Skeletal muscle cell (primary cell): ENCODE measurements around the gene SSR3.

Experiments used
- DNase-seq: peaks from one replicate; pipeline ENCODE4 v3.0.0-alpha.2; 2010; ENCODE audit warnings: low read depth
- H3K4me3 ChIP-seq: 2 replicates; pipeline ENCODE4 v1.5.1; 2011; ENCODE audit warnings: low read depth, mild to moderate bottlenecking, control low read depth, low read length, moderate library complexity

Gene SSR3

DNA sequence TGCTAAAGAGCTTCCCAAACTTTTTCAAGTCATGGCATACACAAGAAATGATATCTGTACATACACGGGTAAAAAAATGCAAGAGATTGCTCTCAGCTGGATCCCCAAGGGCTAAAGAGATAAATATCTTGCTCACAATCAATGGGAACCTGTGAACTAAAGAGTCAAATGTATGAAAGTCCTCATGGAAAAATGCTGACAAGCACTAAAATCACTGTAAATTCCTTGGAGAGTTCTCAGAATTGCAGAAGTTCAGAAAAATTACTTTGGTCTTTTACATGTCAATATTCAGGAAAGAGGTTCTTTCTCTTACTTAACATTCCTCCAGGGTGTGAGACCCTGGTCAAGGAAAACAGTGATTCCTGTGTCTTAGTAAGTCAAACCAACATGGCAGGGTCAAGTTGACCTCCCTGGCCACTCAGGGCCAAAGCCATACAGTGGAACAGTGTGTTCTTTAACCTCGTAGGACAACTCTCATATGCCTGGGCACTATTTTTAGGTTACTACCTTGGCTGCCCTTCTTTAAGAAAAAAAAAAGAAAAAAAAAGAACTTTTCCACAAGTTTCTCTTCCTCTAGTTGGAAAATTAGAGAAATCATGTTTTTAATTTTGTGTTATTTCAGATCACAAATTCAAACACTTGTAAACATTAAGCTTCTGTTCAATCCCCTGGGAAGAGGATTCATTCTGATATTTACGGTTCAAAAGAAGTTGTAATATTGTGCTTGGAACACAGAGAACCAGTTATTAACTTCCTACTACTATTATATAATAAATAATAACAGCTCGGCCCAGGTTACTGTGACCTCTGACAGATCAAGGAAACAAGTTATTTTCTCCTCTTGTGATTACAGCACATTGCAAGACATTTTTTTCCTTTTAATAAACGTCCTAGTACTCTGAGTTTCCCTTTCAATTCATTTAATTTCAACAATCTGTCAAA is 12.5 kb downstream of the SSR3 start:
- no peak for DNase-seq
- H3K4me3 ChIP-seq, result no peak overlapping the region

DNA sequence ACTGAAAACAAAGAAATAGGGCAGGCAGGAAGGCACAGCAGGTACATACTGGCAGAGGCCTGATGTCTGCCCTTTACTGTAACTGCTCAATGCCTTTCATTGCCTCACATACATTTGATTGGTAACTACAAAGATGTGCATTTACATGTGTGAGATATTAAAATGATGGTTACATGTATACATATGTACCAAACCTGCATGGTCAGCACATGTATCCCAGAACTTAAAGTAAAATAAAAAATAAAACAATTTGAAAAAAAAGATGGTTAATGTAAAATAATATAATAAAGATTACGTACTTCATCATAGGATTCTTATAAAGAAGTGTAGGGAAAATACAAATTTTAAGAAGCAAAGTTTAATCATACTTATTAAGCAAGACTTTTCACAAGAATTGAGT is 15.1 kb downstream of the SSR3 start:
- DNase-seq, result no peak
- no peak overlapping the region for H3K4me3 ChIP-seq

DNA sequence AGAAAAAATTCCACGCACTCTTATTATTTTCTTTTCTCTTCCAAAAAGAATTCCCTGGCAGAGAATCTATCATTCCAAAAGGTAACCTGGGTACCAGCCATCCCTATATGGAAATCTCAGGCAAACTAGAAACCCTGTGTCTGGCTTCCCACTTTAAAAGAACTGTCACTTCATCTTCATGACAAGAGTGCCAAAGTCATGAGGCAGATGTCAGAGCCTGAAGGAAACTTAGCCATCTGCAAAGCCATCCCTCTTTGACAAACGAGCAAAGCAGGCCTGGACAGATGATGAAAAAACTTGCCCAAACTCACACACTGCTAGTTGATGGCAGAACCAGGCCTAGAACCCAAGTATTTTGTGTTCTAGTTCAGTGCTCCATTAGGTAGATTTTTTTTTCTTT is 15.9 kb downstream of the SSR3 start:
- DNase-seq, result no peak
- H3K4me3 ChIP-seq, result no peak overlapping the region

DNA sequence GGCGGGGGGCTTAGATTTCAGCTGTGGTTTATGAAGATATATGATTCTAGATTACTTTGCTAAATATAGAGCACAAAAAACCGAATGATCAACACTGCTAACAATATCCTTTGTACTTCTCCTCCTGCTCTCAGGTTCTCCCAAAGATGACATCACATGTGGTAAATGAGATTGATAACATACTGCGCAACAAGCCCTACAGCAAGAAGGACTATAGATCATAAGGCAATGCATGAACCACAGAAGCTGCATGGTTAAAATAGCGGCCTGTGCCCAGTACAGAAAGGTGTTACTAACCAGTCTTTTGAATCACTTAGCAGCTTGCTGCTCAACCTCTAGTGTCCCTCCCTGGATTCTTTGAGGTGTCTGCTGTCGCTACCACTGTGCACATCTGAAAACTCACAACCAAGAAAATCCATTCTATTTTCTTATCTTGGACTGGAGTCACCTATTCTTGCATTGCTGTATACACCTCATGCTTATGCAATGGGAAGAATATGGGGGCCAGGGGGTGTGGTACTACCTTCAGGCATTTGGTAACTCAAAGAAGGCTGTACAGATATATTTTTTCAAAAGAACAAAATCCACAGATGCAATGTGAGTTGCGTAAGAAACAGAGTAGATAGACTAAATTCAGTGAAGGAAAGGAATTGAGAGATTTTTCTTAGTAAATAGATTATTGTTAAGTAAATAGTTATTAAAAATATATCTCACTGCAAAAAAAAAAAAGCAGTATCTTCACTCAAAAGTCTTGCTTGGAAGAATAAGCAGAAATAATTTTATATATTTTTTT is 18.2 kb downstream of the SSR3 start:
- no peak for DNase-seq
- no peak overlapping the region for H3K4me3 ChIP-seq

DNA sequence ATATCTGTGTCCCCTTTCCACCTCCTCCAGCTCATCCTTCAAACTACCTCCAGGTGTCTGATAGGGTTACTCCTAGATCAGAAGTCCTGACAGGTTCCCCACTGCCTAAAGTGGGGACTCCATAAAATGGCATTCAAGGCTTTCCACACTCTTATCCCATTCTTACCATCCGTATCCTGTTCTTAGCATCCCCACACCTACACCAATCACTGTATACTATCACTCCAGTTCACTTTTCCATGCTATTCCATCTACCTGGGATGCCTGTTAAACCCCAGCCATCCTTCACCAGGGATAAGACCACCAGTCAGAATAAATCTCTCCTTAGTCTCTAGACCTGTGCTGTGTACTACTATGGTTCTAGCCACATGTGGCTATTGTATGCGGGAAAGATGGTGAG is 19.1 kb downstream of the SSR3 start:
- no peak for DNase-seq
- H3K4me3 ChIP-seq, result no peak overlapping the region

DNA sequence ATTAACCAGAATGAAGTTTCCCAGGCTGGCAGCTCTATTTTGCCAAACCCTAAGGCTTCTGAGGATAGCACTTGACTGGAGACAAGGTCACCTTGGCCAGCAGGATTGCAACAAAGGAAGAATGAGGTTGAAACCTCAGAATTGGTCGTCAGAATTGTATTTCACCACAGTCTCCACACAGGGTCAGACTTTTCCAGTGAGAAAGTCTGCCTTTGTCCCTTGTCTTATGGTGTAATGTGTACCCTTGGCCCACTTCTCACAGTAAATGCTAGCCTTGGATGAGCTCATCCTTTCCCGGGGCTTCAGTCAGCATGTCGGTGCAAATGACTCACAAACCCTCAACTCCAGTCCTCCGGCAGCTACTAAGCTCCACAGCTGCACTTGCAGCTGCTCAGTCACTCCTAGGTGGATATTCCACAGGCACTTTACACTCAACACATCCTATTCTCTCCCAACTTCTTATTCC is 19.7 kb downstream of the SSR3 start:
- DNase-seq, result peak; percentile 99
- H3K4me3 ChIP-seq, result no peak overlapping the region

DNA sequence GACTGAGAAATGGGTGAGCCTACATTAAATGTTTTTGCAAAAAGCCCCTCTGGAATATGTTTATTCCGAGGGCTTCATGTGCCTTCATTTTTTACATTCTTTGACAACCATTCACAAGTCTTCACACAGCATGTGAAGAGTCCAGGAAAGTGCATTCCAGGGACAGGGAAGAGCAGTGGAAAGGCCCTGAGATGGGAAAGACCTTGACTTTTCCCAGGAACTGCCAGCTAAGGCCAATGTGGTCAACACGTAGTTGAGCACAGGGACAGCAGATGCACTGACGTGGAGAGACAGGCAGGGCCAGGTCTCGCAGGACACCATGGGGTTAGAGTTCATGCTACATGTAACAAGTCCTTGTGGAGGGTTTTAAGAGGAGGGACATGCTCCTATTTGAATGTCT is 21.7 kb downstream of the SSR3 start:
- DNase-seq, result no peak
- H3K4me3 ChIP-seq, result no peak overlapping the region

DNA sequence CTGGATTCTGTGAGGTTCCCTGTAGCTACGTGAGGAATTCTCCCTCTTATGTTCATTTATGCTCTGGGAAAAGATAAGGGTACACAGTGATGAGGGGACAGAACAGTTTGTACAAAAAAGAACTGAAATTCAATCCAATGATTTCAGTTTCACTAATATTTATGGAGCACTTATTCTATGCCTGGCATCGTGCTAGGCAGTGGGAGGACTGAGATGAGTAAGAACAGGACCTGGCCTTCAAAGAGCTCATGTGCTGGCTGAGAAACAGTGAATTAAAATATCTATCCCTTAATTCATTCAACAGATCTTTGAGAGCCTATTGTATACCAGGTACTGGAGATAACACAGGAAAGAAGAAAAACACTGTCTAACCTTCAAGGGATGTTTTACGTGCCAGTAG is 22.2 kb downstream of the SSR3 start:
- no peak overlapping the region for H3K4me3 ChIP-seq
- DNase-seq, result no peak

DNA sequence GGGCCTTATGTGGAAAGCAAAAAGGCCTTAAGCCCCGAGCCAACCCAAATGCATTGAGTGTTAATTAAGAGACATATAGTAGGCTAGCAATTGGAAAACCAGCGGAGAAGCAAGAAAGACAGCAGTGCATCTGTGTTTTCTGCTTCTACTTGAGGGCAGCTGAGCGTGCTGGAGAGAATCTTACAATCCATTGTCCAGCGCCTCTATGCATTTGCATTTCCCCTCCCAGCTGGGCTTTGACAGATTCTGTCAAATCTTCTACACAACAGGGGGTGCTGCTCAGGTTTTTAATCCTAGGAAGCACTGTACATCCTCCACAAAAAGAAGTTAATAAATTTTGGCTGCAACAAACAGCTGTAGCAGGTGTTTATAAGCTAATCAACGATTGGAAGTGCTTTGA is 23.9 kb downstream of the SSR3 start:
- no peak for DNase-seq
- no peak overlapping the region for H3K4me3 ChIP-seq

DNA sequence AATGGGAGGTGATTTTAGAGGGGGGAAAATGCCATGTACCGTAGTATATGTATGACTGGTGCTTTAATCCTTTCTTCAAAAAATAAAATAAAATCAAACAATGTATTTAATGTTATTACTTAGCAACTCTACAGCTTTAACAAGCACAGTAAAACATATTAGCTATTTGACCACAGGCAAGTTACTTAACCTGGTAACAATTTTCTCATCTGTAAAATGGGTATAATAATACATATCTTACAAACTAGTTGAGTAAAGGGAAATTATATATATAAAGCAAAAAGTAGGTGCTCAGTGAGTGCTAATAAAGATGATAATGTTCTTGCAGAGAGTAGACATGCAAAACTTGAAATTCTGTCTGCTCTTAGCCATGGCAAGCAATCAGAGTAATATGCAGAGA is 27.9 kb downstream of the SSR3 start:
- H3K4me3 ChIP-seq, result no peak overlapping the region
- DNase-seq, result no peak

DNA sequence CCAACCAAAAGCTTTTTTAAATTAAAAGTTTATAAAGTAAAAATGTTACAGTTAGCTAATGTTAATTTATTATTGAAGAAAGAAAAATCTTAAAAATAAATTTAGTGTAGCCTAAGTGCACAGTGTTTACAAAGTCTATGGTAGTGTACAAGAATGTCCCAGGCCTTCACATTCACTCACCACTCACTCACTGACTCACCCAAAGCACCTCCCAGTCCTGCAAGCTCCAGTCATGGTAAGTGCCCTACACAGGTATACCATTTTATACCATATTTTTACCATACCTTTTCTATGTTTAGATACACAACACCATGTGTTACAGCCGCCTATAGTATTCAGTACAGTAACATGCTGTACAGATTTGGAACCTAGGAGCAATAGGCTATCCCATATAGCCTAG is 29.1 kb downstream of the SSR3 start:
- H3K4me3 ChIP-seq, result no peak overlapping the region
- no peak for DNase-seq

DNA sequence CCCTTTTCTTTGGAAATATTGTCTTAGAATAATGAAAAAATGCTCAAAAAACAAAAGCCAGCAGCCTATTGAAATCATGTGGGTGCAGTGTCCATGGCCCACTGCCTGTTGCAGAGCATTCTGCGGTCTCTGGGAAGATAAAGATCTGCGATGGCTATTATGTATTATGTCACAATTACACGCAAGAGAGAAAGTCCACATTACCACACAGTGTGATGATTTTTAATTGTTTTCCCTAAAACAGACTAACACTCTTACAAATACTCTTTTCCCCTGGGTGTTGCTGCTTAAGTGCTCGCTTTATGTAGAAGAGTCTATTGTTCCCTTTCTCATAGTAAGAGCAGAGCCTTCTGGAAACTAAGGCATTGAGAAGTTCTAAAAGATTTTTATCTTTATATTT is 32.2 kb downstream of the SSR3 start:
- H3K4me3 ChIP-seq, result no peak overlapping the region
- no peak for DNase-seq

DNA sequence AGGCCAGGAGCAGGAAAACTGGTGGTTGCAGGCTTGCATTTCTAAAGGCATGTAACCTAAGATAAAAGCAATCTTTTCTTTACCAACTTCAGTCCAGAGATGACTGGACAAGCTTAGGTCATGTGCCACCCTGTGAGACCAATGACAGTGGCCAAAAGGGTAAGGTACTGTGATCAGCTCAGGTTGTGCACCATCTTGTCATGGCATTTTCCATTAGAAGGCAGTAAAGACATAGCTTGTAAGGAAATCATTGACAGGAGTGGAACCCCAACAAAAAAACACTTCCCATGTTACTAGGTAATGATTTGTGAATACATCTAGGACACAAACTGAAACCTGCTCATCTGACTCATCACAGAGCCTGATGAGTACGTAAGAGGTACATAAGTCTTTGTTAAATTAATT is 35.2 kb downstream of the SSR3 start:
- H3K4me3 ChIP-seq, result no peak overlapping the region
- no peak for DNase-seq

DNA sequence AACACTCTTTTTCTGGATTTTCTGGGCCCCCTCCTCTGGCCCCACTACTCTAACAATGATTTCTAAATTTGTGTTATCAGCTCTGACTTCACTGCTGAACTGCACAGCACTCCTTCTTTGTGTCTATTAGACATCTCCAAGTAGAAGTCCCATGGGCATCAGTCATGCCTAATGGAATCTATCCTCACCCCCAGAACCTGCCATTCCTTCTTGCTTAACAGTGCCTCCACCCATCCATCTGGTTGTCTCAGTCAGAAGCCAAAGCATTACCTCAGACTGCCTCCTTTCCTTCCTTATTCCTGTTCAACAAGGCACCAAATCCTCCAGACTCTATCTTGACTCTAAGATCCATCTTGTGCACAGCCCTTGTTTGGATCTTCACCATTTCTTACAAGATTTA is 36.2 kb downstream of the SSR3 start:
- peak; percentile 73 for DNase-seq
- no peak overlapping the region for H3K4me3 ChIP-seq

DNA sequence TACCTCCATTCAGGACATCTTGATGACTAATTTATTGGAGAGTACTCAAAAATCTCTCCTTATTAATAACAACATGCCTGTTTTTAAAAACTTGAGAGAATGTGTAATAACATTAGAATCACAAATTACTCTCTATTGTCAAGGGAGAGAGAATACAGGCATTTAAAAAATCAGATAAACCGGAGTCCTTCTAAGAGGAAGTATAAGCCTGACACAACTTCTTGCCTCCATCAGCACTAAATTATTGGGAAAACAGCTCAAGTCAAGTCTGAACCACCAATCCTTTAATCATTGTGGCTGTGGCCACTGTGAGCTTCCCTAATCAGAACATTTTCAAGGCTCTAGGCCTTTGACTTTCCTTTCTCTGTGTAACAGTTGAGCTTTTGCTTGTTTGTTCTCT is 38.0 kb downstream of the SSR3 start:
- no peak overlapping the region for H3K4me3 ChIP-seq
- DNase-seq, result no peak

DNA sequence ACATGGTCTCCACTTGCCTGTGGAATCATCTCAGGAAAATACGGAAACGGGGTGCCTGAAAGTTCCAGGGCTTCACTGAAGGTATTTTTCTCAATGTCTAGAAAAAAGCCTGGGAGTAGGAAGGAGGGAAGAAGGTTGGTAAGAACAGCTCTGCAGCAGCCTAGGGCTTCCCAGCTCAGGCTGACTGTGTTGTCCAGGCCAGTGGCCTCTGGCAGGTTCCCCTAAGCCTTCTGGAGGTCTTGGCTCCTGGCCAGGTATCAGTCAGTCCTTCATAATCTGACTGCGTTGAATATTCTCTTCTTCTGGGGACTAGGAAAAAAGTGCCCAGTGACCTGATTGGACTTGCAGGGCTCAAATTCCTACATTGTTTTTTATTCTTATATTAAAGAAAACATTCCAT is 38.6 kb downstream of the SSR3 start:
- DNase-seq, result no peak
- no peak overlapping the region for H3K4me3 ChIP-seq

DNA sequence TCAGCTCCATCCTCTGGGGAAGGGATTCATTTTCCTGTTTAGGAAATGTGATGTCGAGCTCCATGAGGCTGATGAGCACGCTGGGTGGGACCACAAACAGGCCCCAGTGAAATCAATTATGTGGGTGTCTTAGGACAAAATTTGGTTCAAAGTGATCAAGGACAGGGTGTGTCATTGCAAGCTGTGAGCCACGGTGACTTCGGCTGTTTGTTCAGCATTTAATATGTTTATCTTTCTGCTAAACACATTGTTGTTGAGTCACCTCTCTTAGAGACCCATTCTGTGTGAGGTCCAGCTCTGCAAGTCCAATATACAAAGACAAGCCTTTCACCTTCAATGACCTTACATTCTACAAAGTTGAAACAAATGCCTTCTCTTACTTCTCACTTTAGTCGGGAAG is 41.3 kb downstream of the SSR3 start:
- no peak for DNase-seq
- H3K4me3 ChIP-seq, result no peak overlapping the region

DNA sequence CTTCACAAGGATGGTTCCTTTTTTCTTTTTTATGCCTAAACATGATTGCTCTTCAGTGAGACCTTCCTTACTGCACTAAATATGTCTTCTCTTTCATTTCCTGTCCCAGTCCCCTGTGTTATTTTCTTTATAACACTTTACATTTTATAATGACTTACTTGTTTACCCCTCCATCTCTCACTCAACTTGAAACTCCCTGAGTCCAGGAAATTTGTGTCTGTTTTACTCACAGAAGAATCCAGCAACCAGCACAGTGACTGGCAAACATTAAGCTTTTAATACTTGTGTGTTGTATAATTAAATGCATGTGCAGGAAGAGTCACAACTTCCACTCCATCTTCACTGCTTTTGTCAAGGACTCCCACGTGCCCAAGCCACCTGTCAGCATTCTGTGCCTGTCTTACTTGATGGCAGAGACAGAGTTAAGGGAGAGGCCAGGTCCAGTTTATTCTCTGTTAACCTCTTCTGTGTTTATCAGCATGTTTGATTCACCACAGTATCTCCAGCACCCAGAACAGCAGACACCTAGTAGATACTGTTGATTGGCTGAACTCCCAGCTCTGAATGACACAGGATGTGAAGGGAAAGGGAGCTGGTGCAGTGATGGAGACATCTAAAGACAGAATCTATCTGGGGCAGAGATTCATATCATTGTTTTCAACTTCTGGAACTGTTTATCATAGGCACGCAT is 42.8 kb downstream of the SSR3 start:
- no peak overlapping the region for H3K4me3 ChIP-seq
- no peak for DNase-seq

DNA sequence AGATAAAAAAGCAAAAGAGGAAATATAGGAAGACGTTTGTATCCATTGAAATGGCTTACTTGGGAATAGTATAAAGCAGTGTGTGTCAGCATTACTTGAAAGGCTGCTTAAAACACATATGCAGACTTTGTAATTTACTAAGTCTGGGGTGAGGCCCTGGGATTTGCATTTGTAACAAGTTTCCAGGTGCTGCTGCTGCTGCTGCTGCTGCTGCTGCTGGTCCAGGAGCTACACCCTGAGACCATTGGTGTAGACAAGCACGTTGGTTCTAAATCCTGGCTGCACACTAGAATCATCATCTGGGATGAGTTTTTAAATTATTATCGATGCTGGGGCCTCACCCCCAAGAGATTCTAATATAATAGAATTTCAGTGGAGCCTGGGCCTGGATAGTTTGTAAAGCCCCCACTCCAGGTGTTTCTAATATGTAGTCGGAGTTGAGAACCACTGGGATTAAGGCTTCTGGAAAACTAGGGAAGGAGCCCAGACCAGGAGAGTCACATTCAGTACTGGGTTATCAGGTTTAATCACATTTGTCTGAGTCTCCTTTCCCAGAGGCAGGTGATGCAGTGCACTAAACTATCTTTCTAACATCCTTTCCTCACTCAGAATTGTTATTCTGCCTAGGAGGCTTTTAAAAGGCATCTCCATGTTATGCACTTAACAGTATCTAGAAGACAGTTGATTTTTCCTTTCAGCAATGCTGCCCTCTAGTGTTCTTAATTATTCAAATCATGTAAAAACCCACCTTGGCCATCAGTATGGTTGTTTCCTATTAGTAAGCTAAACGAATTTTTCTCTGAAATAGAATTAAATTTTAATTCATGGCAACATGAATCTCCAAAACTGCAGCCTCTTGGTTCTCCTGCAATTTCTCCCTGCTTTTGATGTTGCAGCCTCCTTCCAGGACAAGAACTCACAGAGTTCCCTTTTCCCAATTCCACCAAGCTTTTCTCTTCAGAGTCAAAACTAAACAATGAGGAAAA is 45.4 kb downstream of the SSR3 start:
- DNase-seq, result no peak
- no peak overlapping the region for H3K4me3 ChIP-seq
